ENCODE results near the gene CPA2. TPM values are rescaled to one million over a fixed set of nuclear protein-coding genes. Genes with fewer than 3 reads are reported as not detected.

Gene CPA2
- total and polyA plus RNA-seq, 5 experiments from 2014 or later, result not detected

- Mint-ChIP-seq H3K4me1 (peaks cover 0 to 7% (median 2%) of the 10 kb centered on the region in 4 donors), H3K27ac (peak overlapping the region in 1 of 10 donors; percentile 65)
- POLR2A ChIA-PET, result no interaction called here
Measured at GRCh38 chr7:130293521-130293920, 26.9 kb downstream of the CPA2 start.

GRCh38 chr7:130294314-130294713 is 27.7 kb downstream of the CPA2 start:
- H3K27ac Mint-ChIP-seq, result no peak overlapping the region
- peaks cover 0 to 3% (median 0%) of the 10 kb centered on the region in 9 donors for H3K9me3 Mint-ChIP-seq
- no peaks in the 10 kb centered on the region for H3K36me3 Mint-ChIP-seq
- peaks cover 0 to 7% (median 0%) of the 10 kb centered on the region in 4 donors for H3K4me1 Mint-ChIP-seq
- no peak for DNase-seq
- H3K4me3 Mint-ChIP-seq, result no peak overlapping the region
- no peaks in the 10 kb centered on the region for H3K27me3 Mint-ChIP-seq
- no peak for ATAC-seq
- POLR2A ChIA-PET, result no interaction called here

More at GRCh38 chr7:130293521-130293920, 26.9 kb downstream of the CPA2 start:
- Mint-ChIP-seq H3K4me3 (no peak overlapping the region), H3K27me3 (no peaks in the 10 kb centered on the region), H3K36me3 (no peaks in the 10 kb centered on the region), H3K9me3 (peaks cover 0 to 3% (median 0%) of the 10 kb centered on the region in 9 donors)
- ATAC-seq (no peak), DNase-seq (no peak)

- H3K4me3 Mint-ChIP-seq, result no peak overlapping the region
- peak overlapping the region in 1 of 10 donors; percentile 66 for H3K27ac Mint-ChIP-seq
- POLR2A ChIA-PET, result interaction anchor here (0.6 kb wide), 2 partner anchors 93 to 123 kb away, joined by 3 to 5 read pairs; no protein-coding TSS in a partner anchor
- peaks cover 0 to 3% (median 0%) of the 10 kb centered on the region in 9 donors for H3K9me3 Mint-ChIP-seq
- ATAC-seq (no peak), DNase-seq (no peak)
- H3K27me3 Mint-ChIP-seq, result no peaks in the 10 kb centered on the region
- peaks cover 0 to 9% (median 0%) of the 10 kb centered on the region in 4 donors for H3K4me1 Mint-ChIP-seq
- no peaks in the 10 kb centered on the region for H3K36me3 Mint-ChIP-seq
Measured at GRCh38 chr7:130296221-130296951, 29.7 kb downstream of the CPA2 start.

GRCh38 chr7:130297628-130298543 is 31.2 kb downstream of the CPA2 start:
- peaks cover 0 to 10% (median 0%) of the 10 kb centered on the region in 4 donors for H3K4me1 Mint-ChIP-seq
- no peak overlapping the region for H3K4me3 Mint-ChIP-seq
- peaks cover 0 to 3% (median 0%) of the 10 kb centered on the region in 9 donors for H3K9me3 Mint-ChIP-seq
- POLR2A ChIA-PET, result no interaction called here
- DNase-seq (no peak), ATAC-seq (no peak)
- H3K36me3 Mint-ChIP-seq, result no peaks in the 10 kb centered on the region
- H3K27ac Mint-ChIP-seq, result no peak overlapping the region
- H3K27me3 Mint-ChIP-seq, result no peaks in the 10 kb centered on the region

- POLR2A ChIA-PET, result no interaction called here
- ATAC-seq (no peak), DNase-seq (no peak)
- Mint-ChIP-seq H3K9me3 (peaks cover 0 to 3% (median 0%) of the 10 kb centered on the region in 9 donors), H3K36me3 (no peaks in the 10 kb centered on the region), H3K27me3 (no peaks in the 10 kb centered on the region), H3K27ac (no peak overlapping the region), H3K4me3 (no peak overlapping the region), H3K4me1 (peaks cover 0 to 9% (median 3%) of the 10 kb centered on the region in 4 donors)
Measured at GRCh38 chr7:130298544-130299326, 32.1 kb downstream of the CPA2 start.

GRCh38 chr7:130299866-130300265 is 33.2 kb downstream of the CPA2 start:
- H3K36me3 Mint-ChIP-seq, result no peaks in the 10 kb centered on the region
- peaks cover 0 to 11% (median 7%) of the 10 kb centered on the region in 4 donors for H3K4me1 Mint-ChIP-seq
- DNase-seq (no peak), ATAC-seq (no peak)
- no peak overlapping the region for H3K4me3 Mint-ChIP-seq
- peaks cover 0 to 3% (median 0%) of the 10 kb centered on the region in 9 donors for H3K9me3 Mint-ChIP-seq
- H3K27me3 Mint-ChIP-seq, result no peaks in the 10 kb centered on the region
- POLR2A ChIA-PET, result interaction anchor here (0.7 kb wide), 1 partner anchor 159 kb away, joined by 4 read pairs; no protein-coding TSS in a partner anchor
- no peak overlapping the region for H3K27ac Mint-ChIP-seq

- no peak overlapping the region for H3K4me3 Mint-ChIP-seq
- peaks cover 0 to 11% (median 4%) of the 10 kb centered on the region in 4 donors for H3K4me1 Mint-ChIP-seq
- no peaks in the 10 kb centered on the region for H3K36me3 Mint-ChIP-seq
- H3K27me3 Mint-ChIP-seq, result no peaks in the 10 kb centered on the region
- DNase-seq, result no peak
- H3K9me3 Mint-ChIP-seq, result peaks cover 0 to 1% (median 0%) of the 10 kb centered on the region in 9 donors
- POLR2A ChIA-PET, result interaction anchor here (0.7 kb wide), 1 partner anchor 165 kb away, joined by 4 read pairs; no protein-coding TSS in a partner anchor
- no peak for ATAC-seq
- H3K27ac Mint-ChIP-seq, result no peak overlapping the region
Measured at GRCh38 chr7:130301501-130302020, 34.9 kb downstream of the CPA2 start.

- ATAC-seq, result no peak
- no peaks in the 10 kb centered on the region for H3K27me3 Mint-ChIP-seq
- POLR2A ChIA-PET, result no interaction called here
- H3K4me1 Mint-ChIP-seq, result peaks cover 0 to 11% (median 4%) of the 10 kb centered on the region in 4 donors
- DNase-seq, result no peak
- no peaks in the 10 kb centered on the region for H3K36me3 Mint-ChIP-seq
- H3K4me3 Mint-ChIP-seq, result no peak overlapping the region
- peaks cover 0 to 1% (median 0%) of the 10 kb centered on the region in 9 donors for H3K9me3 Mint-ChIP-seq
- H3K27ac Mint-ChIP-seq, result peak overlapping the region in 1 of 10 donors; percentile 37
Measured at GRCh38 chr7:130302649-130303048, 36.0 kb downstream of the CPA2 start.

GRCh38 chr7:130303127-130303526 is 36.5 kb downstream of the CPA2 start:
- ATAC-seq (no peak), DNase-seq (no peak)
- POLR2A ChIA-PET, result no interaction called here
- H3K9me3 Mint-ChIP-seq, result peaks cover 0 to 1% (median 0%) of the 10 kb centered on the region in 9 donors
- H3K27me3 Mint-ChIP-seq, result no peaks in the 10 kb centered on the region
- peak overlapping the region in 1 of 10 donors; percentile 66 for H3K27ac Mint-ChIP-seq
- H3K4me1 Mint-ChIP-seq, result peaks cover 0 to 11% (median 4%) of the 10 kb centered on the region in 4 donors
- H3K36me3 Mint-ChIP-seq, result no peaks in the 10 kb centered on the region
- no peak overlapping the region for H3K4me3 Mint-ChIP-seq

- Mint-ChIP-seq H3K36me3 (no peaks in the 10 kb centered on the region), H3K27me3 (no peaks in the 10 kb centered on the region), H3K27ac (peak overlapping the region in 1 of 10 donors; percentile 66), H3K4me1 (peaks cover 0 to 11% (median 4%) of the 10 kb centered on the region in 4 donors), H3K4me3 (no peak overlapping the region), H3K9me3 (peaks cover 0 to 1% (median 0%) of the 10 kb centered on the region in 9 donors)
- peak in 1 of 10 donors; percentile 3 for DNase-seq
- ATAC-seq, result no peak
- POLR2A ChIA-PET, result no interaction called here
Measured at GRCh38 chr7:130303551-130303950, 36.9 kb downstream of the CPA2 start.

GRCh38 chr7:130303982-130304381 is 37.3 kb downstream of the CPA2 start:
- DNase-seq (no peak), ATAC-seq (no peak)
- Mint-ChIP-seq H3K9me3 (peaks cover 0 to 1% (median 0%) of the 10 kb centered on the region in 9 donors), H3K27ac (peak overlapping the region in 2 of 10 donors; percentile 46 to 66), H3K4me3 (peak overlapping the region in 1 of 10 donors; percentile 20), H3K4me1 (peaks cover 0 to 11% (median 4%) of the 10 kb centered on the region in 4 donors), H3K36me3 (no peaks in the 10 kb centered on the region), H3K27me3 (no peaks in the 10 kb centered on the region)
- POLR2A ChIA-PET, result no interaction called here

GRCh38 chr7:130304878-130305277 is 38.2 kb downstream of the CPA2 start:
- no peak for ATAC-seq

More at GRCh38 chr7:130304878-130305277, 38.2 kb downstream of the CPA2 start:
- peaks cover 0 to 1% (median 0%) of the 10 kb centered on the region in 9 donors for H3K9me3 Mint-ChIP-seq
- H3K4me3 Mint-ChIP-seq, result no peak overlapping the region
- DNase-seq, result no peak
- POLR2A ChIA-PET, result no interaction called here
- H3K27me3 Mint-ChIP-seq, result no peaks in the 10 kb centered on the region
- no peak overlapping the region for H3K27ac Mint-ChIP-seq
- no peaks in the 10 kb centered on the region for H3K36me3 Mint-ChIP-seq
- H3K4me1 Mint-ChIP-seq, result peaks cover 0 to 11% (median 4%) of the 10 kb centered on the region in 4 donors
